DMS 273 (cell line): ENCODE results near the gene ICE1.
"Not testable (repeated sequence)": the region's sequence is repeated elsewhere in the genome, so short reads cannot be mapped to it uniquely, and the experiment has no call there.

Experiments
- DNase-seq: peaks from one replicate; lab custom pipeline; 2025; ENCODE audit not compliant: unreplicated experiment; lab: John Stamatoyannopoulos, UW

The ICE1 gene

DNA sequence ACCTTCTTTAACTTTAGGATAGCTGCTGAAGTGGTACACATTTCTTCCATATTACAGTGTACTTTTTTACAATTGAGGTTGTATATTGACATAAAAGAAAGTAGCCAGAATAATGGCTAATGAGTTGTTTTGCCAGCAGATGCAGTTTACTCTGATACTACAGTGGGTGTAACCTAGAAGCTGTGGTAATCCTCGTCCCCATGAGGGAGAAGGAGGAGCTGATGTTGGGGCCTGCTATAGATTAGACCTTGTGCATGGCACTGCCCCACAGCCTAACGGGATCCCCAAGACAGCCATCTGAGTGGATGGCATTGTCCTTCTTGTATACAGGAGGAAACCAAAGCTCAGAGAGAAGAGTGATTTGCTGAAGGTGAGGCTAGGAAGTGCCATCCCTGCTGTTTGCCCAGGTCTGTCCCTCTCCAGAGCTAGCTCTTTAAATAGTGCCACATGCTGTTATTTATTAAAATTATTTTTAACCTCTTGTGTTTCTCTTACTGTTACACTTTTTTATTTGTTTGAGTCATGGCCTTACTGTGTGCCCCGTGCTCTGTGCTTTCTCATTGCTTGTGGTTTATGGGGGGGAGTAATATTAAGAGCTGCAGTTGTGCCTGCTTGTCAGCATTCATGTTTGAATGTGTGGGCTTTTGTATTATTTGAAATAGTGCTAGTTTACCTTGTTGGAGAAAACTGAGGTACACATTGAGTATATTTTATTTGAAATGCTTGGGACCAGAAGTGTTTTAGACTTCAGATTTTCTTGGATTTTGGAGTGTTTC, 65.3 kb downstream of the ICE1 start:
- no peak for DNase-seq

DNA sequence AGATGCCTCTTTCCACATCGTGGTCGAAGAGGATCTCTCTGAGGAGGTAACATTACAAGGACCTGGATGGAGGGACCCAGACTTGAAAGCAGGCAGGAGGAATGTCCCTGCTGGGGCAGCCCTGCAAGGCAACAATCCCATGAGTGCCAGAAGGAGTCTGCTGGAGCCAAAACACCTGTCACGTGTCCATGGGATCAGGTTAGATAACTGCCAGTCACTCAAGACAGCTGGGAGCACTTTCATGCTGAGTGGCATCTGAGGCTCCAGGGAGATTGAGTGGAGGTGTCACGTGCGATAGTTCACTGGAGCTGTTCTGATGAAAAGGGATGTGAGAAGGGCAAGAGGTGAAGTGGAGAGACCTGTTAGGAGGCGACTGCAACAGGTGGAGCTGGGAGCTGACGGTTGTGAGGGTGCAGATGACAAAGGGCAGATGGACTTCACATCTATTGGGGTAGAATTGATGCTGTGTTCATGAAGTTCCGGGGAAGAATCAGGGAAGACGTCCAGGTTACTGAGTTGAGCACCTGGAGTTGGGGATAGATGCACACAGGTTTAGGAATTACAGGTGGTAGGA, 68.4 kb downstream of the ICE1 start:
- peak; percentile 11 for DNase-seq

DNA sequence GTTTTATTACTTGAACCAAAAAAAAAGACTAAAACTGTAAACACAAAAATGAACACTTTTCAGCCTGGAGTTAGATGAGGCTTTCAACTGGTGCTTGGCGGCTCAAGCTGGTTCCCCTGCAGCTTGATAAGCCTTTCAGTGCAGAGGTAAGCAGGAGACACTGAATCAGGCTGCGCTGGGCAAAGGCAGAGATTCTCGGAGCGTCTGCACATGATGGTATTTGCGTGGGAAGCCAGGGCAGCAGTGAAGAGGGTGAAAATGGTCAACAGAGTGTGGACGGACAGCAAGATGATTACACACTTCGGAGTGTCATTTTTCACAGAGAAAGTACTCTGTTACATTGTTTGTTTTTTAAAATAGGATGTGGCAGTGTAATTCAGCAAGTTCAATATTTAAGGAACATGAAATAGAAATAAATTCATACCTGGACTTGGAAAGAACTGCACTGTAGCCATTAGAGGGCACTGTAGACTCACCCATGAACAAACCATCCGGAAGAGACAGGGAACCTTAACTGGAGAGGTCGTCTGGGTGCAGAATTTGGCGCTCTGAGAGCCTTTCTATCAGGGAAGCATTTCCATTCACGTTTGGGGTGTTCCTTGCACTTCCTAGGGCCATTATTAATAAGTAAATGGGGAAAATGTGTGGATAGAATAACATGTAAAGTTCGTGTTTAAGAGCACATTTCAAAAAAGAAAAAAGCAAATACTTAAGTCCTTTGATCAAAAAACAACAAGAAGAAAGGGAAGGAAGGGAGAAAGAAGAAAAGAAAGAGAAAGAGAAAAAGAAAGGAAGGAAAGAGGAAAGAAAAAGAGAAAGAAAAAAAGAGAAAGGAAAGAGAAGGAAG, 69.8 kb downstream of the ICE1 start:
- DNase-seq: peak; percentile 80

DNA sequence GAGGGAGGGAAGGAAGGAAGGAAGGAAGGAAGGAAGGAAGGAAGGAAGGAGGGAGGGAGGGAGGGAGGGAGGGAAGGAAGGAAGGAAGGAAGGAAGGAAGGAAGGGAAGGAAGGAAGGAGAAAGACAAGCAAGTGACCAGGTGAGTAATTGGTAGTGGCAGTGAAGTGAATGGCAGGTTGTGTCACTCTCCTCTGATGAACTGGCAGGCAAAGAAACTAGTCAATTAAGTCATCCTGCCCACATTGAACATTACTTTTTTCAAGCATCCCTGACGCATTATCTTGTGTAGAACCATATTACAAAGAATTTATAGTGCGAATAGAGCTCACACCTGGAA, 70.4 kb downstream of the ICE1 start:
- not testable (repeated sequence) for DNase-seq

DNA sequence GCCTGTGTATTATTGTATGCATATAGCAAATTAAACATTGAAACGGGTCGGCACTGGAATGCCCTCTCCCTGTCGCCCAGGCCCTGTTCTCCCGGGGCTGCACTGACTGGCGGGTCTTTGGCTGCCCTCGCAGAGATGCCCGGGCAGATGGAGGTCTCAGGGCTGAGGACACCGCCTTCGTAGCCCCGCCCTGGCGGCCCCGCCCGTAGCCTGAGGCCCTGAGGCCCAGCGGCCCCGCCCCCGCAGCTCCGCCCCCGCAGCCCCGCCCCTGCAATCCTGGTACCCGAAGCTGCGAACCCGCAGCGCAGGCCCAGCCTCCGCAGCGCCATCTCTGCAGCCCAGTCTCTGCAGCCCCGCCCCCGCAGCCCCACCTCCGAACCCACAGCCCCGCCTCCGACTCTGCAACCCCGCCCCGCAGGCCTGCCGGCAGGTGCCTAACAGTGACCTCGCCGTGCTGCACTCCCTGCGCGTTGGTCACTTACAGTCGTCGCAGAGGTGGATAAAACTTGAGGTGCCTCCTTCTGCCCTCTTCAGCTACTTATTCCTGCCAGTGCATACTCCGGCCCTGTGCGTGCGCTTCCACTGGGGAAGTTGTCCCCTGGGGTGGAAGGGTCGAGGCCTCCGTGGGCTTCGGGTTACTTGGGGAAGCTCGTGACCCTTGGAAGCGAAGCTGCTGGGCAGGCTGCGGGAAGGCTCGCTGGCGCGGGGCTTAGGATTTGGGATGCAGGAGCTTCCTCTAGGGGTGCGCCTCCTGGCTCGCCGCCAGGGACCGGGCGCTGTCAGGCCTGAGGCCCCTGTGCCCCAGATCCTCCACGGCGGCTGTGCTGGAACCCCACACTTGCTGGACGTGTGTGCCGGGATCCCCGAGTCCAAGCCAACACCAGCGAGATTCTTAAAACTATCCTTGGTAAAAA, 72.3 kb downstream of the ICE1 start:
- DNase-seq: no peak

DNA sequence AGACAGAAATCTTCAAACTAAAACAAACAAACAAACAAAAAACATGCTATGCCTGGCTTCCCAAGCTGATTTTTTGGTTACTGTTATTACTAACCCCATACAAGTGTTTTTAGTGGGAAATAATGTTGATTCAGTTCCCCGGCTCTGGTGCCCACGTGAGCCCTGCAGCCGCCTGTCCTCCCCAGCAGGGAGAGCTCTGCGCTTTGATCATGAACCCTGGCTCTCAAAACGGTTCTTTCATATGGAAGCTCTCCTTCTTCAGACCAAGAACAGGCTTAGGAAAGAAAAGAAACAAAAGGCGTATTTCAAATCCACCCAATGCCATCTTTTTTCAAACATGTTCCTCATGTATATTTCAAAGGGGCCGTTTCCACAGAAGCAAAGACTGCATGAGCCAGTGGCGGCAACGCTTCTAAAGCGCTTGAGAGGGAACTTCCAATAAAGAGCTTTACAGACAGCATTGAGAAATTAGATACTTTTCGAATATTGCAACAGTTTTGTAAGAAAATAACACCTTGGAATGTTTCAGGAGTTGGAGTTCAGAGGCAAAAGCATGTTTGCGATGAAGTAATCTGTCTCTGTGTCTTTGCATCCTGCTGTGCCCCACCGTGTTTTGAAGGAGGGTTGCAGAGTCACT, 74.8 kb downstream of the ICE1 start:
- peak; percentile 72 for DNase-seq

DNA sequence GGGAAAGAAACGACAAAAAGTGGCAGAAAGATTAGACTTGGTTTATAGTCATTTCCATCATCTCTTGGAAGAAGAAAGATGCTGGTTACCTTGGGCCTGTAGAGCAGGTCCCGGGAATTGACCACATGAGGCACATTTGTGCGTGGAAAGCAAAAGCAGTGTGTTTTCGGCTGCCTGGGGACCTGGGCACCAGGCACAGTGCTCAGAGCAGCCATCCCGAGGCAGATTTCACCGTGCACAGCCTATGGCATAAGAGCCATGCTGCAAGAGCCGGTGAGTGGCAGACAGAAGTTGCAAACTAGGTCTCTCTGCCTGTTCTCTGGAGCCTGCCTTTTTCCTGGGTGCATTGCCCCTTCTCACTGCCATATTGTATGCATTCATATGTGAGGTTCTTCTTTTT, 77.0 kb downstream of the ICE1 start:
- DNase-seq: no peak

DNA sequence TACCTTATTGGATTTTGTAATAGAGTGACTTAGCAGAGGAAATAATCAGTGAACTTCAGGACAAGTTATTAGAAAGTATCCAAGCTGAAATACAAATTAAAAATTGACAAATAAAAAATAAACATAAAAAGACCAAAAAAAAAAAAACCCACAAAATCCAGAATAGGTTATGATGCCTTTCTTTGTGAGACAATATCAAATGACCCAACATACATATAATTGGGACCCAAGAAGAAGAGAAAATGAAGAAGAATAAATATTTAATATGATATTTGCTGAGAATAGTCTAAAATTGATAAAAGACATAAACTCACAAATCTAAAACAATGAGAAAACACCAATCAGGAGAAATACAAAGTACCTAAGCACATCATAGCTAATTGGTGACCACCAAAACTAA, 81.8 kb downstream of the ICE1 start:
- no peak for DNase-seq

DNA sequence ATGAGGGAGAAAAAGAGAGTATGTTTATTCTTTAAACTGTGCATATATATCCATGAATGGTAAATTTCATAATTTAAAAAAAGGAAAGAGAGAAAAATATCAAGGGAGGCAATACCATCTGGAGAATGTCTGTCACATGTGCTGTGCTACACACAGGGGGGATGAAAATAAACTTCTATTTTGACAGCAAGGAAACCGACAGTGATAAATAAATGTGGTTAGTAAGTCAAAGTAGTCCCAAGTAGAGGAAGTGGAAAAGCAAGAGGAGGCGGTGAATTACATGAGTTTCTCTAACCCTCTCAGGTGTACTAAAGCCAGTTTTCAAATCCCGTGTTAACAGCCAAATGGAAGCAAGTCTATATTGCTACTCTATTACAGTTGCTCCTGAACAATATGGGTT, 83.3 kb downstream of the ICE1 start:
- DNase-seq: no peak

DNA sequence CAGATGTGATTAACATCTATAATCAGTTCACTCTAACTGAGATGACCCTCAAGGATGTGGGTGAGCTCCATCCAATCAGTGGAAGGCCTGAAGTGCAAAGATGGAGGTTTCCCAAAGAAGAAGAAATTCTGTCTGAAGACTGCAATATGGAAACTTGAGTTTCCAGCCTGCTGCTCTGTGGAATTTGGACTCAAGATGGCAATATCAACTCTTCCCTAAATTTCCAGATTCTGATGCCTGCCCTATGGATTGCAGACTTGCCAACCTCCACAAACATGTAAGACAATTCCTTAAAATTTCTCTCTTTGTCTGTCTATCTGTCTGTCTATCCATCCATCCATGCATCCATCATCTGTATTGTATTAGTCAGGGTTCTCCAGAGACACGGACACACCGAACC, 85.9 kb downstream of the ICE1 start:
- no peak for DNase-seq

DNA sequence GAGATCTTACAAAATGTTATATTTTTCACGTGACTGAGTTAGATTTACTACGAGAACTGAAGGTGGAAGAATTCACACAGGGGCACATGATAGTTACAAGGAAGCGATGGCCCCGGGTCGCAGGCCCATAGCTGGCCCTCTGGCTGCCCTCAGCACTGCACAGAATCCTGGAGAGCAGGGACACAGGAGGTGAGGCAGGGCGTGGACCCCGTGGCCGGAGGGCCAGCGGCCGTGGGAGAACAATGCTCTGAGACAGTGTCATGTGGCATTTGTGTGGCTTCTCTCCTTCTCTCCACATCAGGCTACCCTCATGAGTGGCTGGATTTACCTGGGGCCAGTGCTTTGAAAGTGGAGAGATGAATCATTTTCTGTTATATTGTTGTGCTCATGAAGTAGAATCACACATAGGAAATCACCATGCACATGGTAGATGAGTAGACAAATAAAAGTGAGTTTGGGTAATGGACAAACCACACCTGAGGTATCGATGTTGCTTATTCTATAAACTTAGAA, 89.5 kb downstream of the ICE1 start:
- no peak for DNase-seq

DNA sequence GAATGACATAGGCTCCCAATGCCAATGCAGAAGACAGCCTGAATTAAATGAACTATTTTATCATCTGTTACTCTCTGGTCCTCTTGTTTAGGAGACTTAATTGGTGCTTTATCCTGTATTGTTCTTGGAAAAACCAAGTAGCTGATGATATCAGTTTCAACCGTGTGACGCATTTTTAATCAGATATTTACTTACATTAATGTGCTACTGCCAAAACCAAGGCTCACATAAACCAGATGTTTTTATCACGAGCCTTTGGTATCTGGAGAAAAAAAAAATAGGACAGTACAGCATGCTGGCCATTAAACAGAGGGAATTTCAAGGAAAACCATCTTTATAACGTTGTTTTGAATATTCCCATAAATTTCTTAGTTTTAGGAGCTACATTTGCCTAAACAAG, 90.1 kb downstream of the ICE1 start:
- no peak for DNase-seq

DNA sequence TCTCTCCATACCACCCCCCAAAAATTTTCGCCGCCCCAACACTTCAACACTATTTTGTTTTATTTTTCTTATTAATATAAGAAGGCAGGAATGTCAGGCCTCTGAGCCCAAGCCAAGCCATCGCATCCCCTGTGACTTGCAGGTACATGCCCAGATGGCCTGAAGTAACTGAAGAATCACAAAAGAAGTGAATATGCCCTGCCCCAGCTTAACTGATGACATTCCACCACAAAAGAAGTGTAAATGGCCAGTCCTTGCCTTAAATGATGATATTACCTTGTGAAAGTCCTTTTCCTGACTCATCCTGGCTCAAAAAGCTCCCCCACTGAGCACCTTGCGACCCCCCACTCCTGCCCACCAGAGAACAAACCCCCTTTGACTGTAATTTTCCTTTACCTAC, 98.1 kb downstream of the ICE1 start:
- DNase-seq: not testable (repeated sequence)

DNA sequence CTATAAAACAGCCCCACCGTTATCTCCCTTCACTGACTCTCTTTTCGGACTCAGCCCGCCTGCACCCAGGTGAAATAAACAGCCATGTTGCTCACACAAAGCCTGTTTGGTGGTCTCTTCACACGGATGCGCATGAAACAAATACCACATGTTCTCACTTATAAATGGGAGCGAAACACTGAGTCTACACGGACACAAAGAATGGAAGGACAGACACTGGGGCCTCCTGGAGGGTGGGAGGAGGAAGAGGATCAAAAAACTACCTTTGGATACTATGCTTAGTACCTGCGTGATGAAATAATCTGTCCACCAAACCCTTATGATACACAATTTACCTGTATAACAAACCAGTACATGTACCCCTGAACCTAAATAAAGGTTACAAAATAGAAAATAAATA, 98.6 kb downstream of the ICE1 start:
- DNase-seq: no peak

DNA sequence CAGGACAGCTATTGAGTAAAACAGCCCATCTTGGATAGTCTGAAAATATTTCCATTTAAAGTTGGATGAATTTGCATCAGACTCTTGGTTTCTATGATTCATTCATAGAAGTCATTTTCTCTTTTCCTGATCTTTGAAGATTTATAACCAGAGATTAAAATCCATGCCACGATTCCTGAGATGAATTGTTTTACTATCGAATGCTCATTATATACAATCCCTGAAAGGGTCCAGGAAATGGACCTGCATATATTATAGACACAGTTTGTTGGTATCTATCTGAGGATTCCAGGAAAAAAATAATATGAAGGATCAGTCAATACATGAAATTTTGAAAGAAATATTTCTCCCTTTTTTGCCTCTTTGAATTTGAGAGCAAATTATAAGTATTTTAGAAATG, 99.0 kb downstream of the ICE1 start:
- DNase-seq: no peak

DNA sequence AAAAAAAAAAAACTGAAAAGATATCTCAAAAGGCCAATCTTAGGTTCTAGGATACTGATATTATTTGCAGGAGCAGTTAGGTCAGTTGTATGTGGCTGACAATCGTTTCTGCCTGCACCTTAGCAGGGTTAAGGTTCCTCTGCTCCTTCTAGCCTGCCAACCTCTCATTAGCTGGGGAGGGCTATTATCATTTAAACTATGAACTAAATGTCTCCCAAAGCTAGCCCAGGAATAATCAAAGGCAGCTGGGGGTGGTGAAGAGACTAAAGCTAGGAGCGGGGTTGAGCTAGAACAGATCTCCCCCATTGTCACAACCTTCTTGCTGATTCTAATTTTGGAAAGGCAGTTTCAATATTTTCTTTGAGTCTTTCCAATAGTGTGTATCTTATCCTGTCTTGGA, 99.9 kb downstream of the ICE1 start:
- DNase-seq: no peak

DNA sequence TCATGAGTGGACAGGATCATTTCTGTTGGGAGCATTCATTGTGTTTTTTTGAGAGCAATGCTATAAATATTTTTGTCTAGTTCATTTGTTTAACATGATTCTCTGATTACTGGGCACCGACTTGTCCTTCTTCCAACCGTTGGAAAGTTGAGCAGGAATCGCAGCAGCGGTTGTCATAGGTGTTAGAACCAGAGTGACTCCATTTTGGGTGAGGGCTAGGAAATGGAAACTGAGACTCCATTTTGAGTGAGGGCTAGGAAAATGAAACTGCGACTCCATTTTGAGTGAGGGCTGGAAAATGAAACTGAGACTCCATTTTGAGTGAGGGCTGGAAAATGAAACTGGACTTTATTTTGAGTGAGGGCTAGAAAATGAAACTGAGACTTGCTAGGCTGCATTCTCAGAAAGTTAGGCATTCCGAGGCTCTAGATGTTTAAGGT, 100.6 kb downstream of the ICE1 start:
- DNase-seq: no peak

DNA sequence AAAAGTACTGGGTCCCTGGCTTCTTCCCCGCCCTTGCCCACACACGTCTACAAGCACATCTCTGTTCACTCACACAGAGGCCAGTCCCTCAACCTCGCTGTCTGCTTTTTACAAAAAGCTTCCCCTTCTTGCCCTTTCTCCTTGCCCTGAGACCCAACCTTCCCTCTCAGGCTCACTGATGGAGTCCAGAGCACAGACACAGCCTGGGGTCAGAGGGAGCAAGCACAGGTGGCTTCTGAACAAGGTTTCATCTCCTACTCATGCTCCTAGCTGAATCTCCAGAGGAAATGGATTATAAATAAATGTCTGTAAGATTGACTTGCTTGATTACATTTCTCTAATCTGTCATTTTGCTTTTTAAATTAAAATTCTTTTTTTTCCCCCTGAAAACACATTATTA, 101.8 kb downstream of the ICE1 start:
- DNase-seq: no peak

DNA sequence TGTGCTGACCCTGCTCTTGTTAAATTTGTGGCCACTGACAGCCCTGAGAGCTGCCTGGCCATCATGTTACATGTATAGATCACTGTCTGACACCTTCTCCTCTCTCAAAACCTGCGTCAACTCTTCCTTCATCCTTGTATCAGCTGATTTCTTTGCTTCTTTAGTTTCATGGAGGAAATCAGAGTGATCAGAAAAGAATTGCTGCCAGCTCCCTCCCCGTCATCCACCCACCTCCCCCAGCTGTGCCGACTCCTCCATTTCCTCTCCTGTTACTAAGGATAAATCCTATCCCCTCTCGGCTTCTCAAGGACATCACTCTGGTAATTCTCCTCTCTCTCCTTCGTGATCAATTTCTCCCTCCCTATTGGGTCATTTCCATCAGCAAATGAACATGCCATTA, 108.9 kb downstream of the ICE1 start:
- no peak for DNase-seq

DNA sequence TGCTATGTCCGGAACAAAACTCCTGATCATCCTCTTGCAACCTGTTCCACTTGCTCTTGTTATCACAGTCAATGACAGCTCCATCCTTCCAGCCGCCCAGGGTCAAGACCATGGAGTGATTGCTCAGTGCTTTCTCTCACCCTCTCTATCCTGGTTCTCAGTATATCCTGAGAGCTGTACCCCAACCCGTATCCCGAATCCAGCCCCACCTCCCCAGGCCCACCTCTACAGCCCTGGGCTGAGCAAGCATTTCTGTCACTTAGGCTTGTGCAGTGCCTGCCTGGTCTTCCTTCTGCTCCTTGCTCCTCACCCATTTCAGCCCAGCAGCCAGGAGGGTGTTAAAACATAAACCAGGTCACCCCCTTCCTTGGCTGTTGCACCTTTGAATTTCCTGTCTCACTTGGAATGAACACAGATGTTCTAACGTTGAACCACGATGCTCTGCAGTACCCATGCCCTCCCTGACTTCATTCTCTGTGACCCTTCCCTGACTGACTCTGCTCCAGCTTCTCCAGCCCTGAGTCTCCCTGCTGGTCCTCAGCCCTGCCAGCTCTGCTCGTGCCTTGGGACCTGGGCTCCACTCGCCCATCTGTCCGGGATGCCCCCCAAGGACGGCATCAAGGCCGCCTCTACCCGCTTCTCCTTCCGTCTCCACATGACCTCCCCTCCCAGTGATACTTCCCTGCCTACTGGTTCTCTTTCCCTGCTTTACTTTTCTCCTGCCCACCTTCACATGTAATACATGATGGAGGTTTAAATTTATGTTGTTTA, 110.0 kb downstream of the ICE1 start:
- DNase-seq: no peak
